Left hindlimb (tissue), 1 donor: ENCODE results near the gene PAX1.

Experiments
- DNase-seq: peaks from one replicate; pipeline ENCODE4 v3.0.0-alpha.2; 2018

PAX1 gene

DNA sequence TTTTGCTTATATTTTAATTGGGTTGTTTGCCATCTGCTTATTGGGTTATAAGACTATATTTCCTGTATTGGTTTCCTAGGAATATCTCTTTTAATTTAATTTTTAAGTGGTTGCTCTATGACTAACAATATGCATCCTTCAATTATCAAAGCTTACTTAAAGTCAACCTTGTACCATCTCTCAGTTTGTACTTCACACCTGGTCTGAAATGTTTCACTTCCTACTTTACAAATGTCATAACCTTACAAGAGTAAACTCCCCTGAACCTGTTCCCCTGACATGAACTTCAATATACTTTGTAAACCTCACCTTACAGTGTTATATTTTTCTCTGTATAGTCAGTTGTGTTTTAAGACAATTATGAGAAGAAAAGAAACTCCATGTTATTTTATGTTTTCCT lies 35.8 kb downstream of the PAX1 start:
- no peak for DNase-seq

DNA sequence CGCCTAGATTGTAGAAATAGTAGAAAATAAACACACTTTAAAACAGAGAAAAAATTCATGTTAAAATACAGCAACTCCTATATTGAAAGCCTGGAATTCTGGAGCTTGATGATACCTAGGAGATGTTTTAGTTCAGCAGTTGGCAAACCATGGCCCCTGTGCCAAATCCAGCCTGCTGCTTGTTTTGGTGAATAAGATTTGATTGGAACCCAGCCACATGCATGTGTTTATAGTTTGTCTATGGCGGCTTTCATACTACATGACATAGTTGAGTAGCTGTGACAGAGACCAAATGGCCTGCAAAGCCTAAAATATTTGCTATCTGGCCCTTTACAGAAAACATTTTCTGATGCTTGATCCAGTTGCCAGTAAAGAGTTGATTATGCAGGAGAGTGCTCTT lies 57.2 kb downstream of the PAX1 start:
- DNase-seq: no peak

DNA sequence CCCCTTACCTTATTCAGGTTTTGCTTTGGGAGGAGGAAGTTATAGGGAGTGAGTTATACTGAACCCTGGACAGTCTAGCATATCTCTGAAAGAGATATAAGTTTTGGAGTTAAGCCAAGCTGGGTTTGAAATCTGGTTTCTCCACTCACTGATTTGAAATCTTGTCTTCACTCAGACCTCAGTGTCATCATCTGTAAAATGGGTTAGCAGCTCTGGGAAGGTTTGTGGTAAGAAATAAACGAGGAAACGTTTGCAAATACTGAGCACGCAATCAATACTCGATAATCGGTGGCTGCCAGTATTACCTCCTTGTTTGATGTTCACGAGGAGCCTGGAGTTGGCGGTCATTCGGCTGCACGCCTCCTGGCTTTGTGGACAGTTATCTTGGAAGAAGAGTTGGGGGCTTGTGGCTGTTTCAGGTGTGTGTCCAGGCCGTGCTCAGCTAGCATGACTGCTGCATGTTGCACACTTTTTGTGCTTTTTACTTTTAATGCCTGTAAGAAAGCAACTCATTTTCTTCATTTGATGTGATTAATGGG lies 61.8 kb downstream of the PAX1 start:
- DNase-seq: no peak

GRCh38 chr20:21767739-21768223 lies 62.3 kb downstream of the PAX1 start:
- no peak for DNase-seq
